ENCODE results near the gene ZNF580. TPM values are rescaled to one million over a fixed set of nuclear protein-coding genes. Genes with fewer than 3 reads are reported as not detected.
A peak's percentile ranks its signal among the peaks of the same experiment; 100 is the strongest.

Gene ZNF580
- total and polyA plus RNA-seq, 2 of the 8 experiments (the other 6 are each of a cell fraction or from before 2014, with no cell fraction given), result 12.0 to 24.6 TPM

GRCh38 chr19:55600662-55601028, 40.2 kb upstream of the ZNF580 start:
- Histone ChIP-seq H3K4ac (replicated peaks; ENCODE audit: insufficient read length, low read depth, low read length) (peak overlapping the region; percentile 93), H3K79me1 (ENCODE audit: low read depth, low read length) (peaks cover 3% of the 10 kb centered on the region), H2BK120ac (replicated peaks; ENCODE audit: low read depth, low read length) (peak overlapping the region; percentile 26), H4K91ac (replicated peaks; ENCODE audit: insufficient read length, low read length) (peak overlapping the region; percentile 94), H3K9me3 (ENCODE audit: insufficient read depth in 2 of 2, low read depth in 1 of 2, low read length in 1 of 2) (no peaks in the 10 kb centered on the region), H3K56ac (replicated peaks; ENCODE audit: insufficient read length, low read depth, low read length) (no peak overlapping the region), H3K23me2 (ENCODE audit: low read depth, low read length) (peaks cover 14% of the 10 kb centered on the region), H4K8ac (ENCODE audit: extremely low read depth, insufficient read depth, low read length) (peak overlapping the region; percentile 82; the same call in 1 of the 2 replicates), H2BK15ac (ENCODE audit: low read length) (0 out of 2 replicates have a peak overlapping the region, but pooled peaks have one; percentile 31), H4K5ac (ENCODE audit: insufficient read length, low read depth, low read length) (peak overlapping the region; percentile 62), H3K27ac (ENCODE audit: low read depth, low read length) (peak overlapping the region; percentile 37; the same call in 1 of the 2 replicates), H3K27me3 (replicated peaks in 1 of 4; ENCODE audit: control insufficient read depth in 3 of 4, extremely low read depth in 1 of 4, insufficient read depth in 3 of 4, low read length in 3 of 4) (no peaks in the 10 kb centered on the region), H2BK12ac (ENCODE audit: low read depth, low read length) (peak overlapping the region; percentile 53; the same call in 1 of the 2 replicates), H2BK5ac (ENCODE audit: low read depth, low read length) (peak overlapping the region; percentile 68; the same call in 1 of the 2 replicates), H3K4me3 (ENCODE audit: extremely low read depth in 1 of 4, insufficient read depth in 2 of 4, low read depth in 3 of 4, low read length in 4 of 4) (peak overlapping the region; percentile 50 to 83 (median 68)), H4K20me1 (replicated peaks in 1 of 2; ENCODE audit: control insufficient read depth in 1 of 2, insufficient read depth in 2 of 2, low read length in 2 of 2) (peaks cover 0 to 4% of the 10 kb centered on the region in 2 experiments), H2BK20ac (ENCODE audit: low read length) (no peak overlapping the region; the same call in 1 of the 2 replicates), H3K4me2 (ENCODE audit: insufficient read depth in 1 of 2, low read depth in 2 of 2, low read length in 2 of 2) (peak overlapping the region; percentile 90 to 95), H3K9ac (replicated peaks in 1 of 4; ENCODE audit: extremely low read depth in 1 of 4, low read depth in 3 of 4, low read length in 3 of 4) (peak overlapping the region in 3 of 4 experiments; percentile 29 to 77 (median 40); a peak in 4 of 7 replicates), H2AK5ac (ENCODE audit: low read depth, low read length) (no peak overlapping the region; the same call in 1 of the 2 replicates), H3K23ac (ENCODE audit: insufficient read length) (no peak overlapping the region), H3K4me1 (replicated peaks in 1 of 4; ENCODE audit: control insufficient read depth in 3 of 4, insufficient read depth in 4 of 4, low read length in 3 of 4) (peaks cover 0 to 14% (median 8%) of the 10 kb centered on the region in 4 experiments; a peak in 5 of 7 replicates), H3K18ac (ENCODE audit: extremely low read depth, low read length) (peak overlapping the region; percentile 44), H3K79me2 (ENCODE audit: control insufficient read depth in 1 of 2, insufficient read depth in 2 of 2, low read length in 2 of 2) (peaks cover 0 to 3% of the 10 kb centered on the region in 2 experiments; a peak in 2 of 4 replicates), H2AFZ (ENCODE audit: low read length) (no peak overlapping the region), H3K36me3 (ENCODE audit: control insufficient read depth in 2 of 4, insufficient read depth in 4 of 4, low read length in 3 of 4) (peaks cover 0 to 6% (median 4%) of the 10 kb centered on the region in 4 experiments; a peak in 3 of 8 replicates), H3K14ac (ENCODE audit: insufficient read length) (no peak overlapping the region)
- DNase-seq (ENCODE audit: low read depth in 1 of 2, low spot score in 2 of 2) (no peak), FAIRE-seq (no peak)
- TF ChIP-seq FOSL1 (IDR thresholded peaks at IDR 0.05; ENCODE audit: insufficient read depth, low read depth, low read length) (no peak), PHF8 (conservative IDR thresholded peaks at IDR 0.05; ENCODE audit: low read depth, low read length) (0 out of 2 replicates have a peak, but pooled peaks have one; percentile 10), SP4 (IDR thresholded peaks at IDR 0.05; ENCODE audit: low read length) (0 out of 2 replicates have a peak, but pooled peaks have one; percentile 7), TCF12 (IDR thresholded peaks at IDR 0.05; ENCODE audit: low read depth, low read length) (no peak), RXRA (IDR thresholded peaks at IDR 0.05; ENCODE audit: insufficient read depth, low read depth, low read length) (no peak), HDAC6 (IDR thresholded peaks at IDR 0.05; ENCODE audit: low read depth, low read length) (no peak), KDM4A (IDR thresholded peaks at IDR 0.05; ENCODE audit: low read depth, low read length, severe bottlenecking) (peak; percentile 11)
- TF ChIP-seq, protein P1, sequence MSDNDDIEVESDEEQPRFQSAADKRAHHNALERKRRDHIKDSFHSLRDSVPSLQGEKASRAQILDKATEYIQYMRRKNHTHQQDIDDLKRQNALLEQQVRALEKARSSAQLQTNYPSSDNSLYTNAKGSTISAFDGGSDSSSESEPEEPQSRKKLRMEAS (IDR thresholded peaks at IDR 0.05), result no peak
- 20% methylated on average over 8 of the region's 15 CpGs; no CpG with 5 or more reads in 1 of the 2 experiments for WGBS, 2 experiments (ENCODE audit: extremely low coverage in 1 of 2, insufficient coverage in 1 of 2, insufficient read length in 1 of 2, insufficient replicate concordance in 2 of 2, low coverage in 1 of 2, low lambda C conversion rate in 2 of 2, missing lambda C conversion rate in 1 of 2)
- CTCF ChIA-PET (ENCODE audit: partially characterized antibody), result interaction anchor here (0.6 to 1.1 kb wide), 3 partner anchors 17 to 54 kb away, joined by 3 read pairs; no protein-coding TSS in a partner anchor
- POLR2A ChIA-PET (ENCODE audit: partially characterized antibody), result interaction anchor here (0.8 to 2.5 kb wide), 9 partner anchors 12 to 278 kb away, joined by 3 to 6 read pairs (median 4); no protein-coding TSS in a partner anchor

All from H1 (cell line).